ENCODE measurements around the gene APBB2.

APBB2 gene

GRCh38 chr4:40874901-40875300, 339.4 kb downstream of the APBB2 start:
- no peak for TF ChIP-seq CTCF (conservative IDR thresholded peaks at IDR 0.05; ENCODE audit: low read depth, low read length)
- no peak for DNase-seq (ENCODE audit: low read depth)
- no peak overlapping the region for H3K4me3 ChIP-seq (ENCODE audit: low read length)

- no peak for TF ChIP-seq CTCF (conservative IDR thresholded peaks at IDR 0.05; ENCODE audit: low read depth, low read length)
- no peak for DNase-seq (ENCODE audit: low read depth)
These were observed 340.0 kb downstream of the APBB2 start for GRCh38 chr4:40874331-40874730.

GRCh38 chr4:40871695-40872250, 342.6 kb downstream of the APBB2 start:
- TF ChIP-seq CTCF (conservative IDR thresholded peaks at IDR 0.05; ENCODE audit: low read depth, low read length) = no peak
- no peak overlapping the region for H3K4me3 ChIP-seq (ENCODE audit: low read length)
- DNase-seq (ENCODE audit: low read depth) = no peak

More at GRCh38 chr4:40874331-40874730, 340.0 kb downstream of the APBB2 start:
- no peak overlapping the region for H3K4me3 ChIP-seq (ENCODE audit: low read length)

GRCh38 chr4:40870150-40870549, 344.2 kb downstream of the APBB2 start:
- DNase-seq (ENCODE audit: low read depth) = no peak

GRCh38 chr4:40865696-40866095, 348.6 kb downstream of the APBB2 start:
- no peak for TF ChIP-seq CTCF (conservative IDR thresholded peaks at IDR 0.05; ENCODE audit: low read depth, low read length)
- H3K4me3 ChIP-seq (ENCODE audit: low read length) = no peak overlapping the region
- DNase-seq (ENCODE audit: low read depth) = no peak

More at GRCh38 chr4:40870150-40870549, 344.2 kb downstream of the APBB2 start:
- no peak for TF ChIP-seq CTCF (conservative IDR thresholded peaks at IDR 0.05; ENCODE audit: low read depth, low read length)
- H3K4me3 ChIP-seq (ENCODE audit: low read length) = no peak overlapping the region

- no peak overlapping the region for H3K4me3 ChIP-seq (ENCODE audit: low read length)
- DNase-seq (ENCODE audit: low read depth) = no peak
- no peak for TF ChIP-seq CTCF (conservative IDR thresholded peaks at IDR 0.05; ENCODE audit: low read depth, low read length)
These were observed 349.8 kb downstream of the APBB2 start for GRCh38 chr4:40864531-40864930.

- DNase-seq (ENCODE audit: low read depth) = no peak
- TF ChIP-seq CTCF (conservative IDR thresholded peaks at IDR 0.05; ENCODE audit: low read depth, low read length) = no peak
- H3K4me3 ChIP-seq (ENCODE audit: low read length) = no peak overlapping the region
These were observed 355.4 kb downstream of the APBB2 start for GRCh38 chr4:40858962-40859361.

All from retinal pigment epithelial cell (primary cell).